Esophagus squamous epithelium (tissue), 5 donors: Measurements from ENCODE around the gene LOXL1. TPM values are rescaled to one million over a fixed set of nuclear protein-coding genes. Genes with fewer than 3 reads are reported as not detected.

Source experiments
- DNase-seq: peaks from one replicate; lab custom pipeline; 2025; lab: John Stamatoyannopoulos, UW
- H3K27ac ChIP-seq, 4 donors: fragments of 200-600 bp; sonication (generic); one replicate each; pipeline ENCODE4 v1.5.1; 2016 to 2019; ENCODE audit warnings: mild to moderate bottlenecking in 1 of 4
- H3K27me3 ChIP-seq, 4 donors: fragments of 200-600 bp; sonication (generic); 1 replicate in 3 of 4; 2 replicates in 1 of 4; pipeline versions ENCODE4 v1.5.1 to v1.6.0; 2017 to 2021; ENCODE audit warnings: antibody characterized with exemption in 1 of 4
- H3K36me3 ChIP-seq, 3 donors: fragments of 200-600 bp; sonication (generic); one replicate each; pipeline ENCODE4 v1.5.1; 2016 to 2019
- H3K4me1 ChIP-seq, 3 donors: fragments of 200-600 bp; sonication (generic); one replicate each; pipeline ENCODE4 v1.5.1; 2017 to 2019
- H3K4me3 ChIP-seq, 4 donors: fragments of 200-600 bp; sonication (generic); 1 replicate in 3 of 4; 2 replicates in 1 of 4; pipeline ENCODE4 v1.5.1; 2016 to 2019; ENCODE audit warnings: mild to moderate bottlenecking in 2 of 4, moderate library complexity in 1 of 4
- H3K9me3 ChIP-seq, 3 donors: fragments of 200-600 bp; sonication (generic); one replicate each; pipeline ENCODE4 v1.5.1; 2016 to 2019
- CTCF ChIP-seq, 6 experiments: fragments of 450-650 bp in 4 of 6; fragments of 200-600 bp in 2 of 6; sonication (generic) in 2 of 6; IDR thresholded peaks; one replicate each; pipeline ENCODE4 v1.5.1; 2016 to 2019; ENCODE audit warnings: antibody characterized with exemption in 6 of 6, mild to moderate bottlenecking in 4 of 6, moderate library complexity in 4 of 6
- POLR2A ChIP-seq, 4 donors: fragments of 450-650 bp; IDR thresholded peaks; one replicate each; pipeline ENCODE4 v1.6.1; 2017; ENCODE audit warnings: antibody characterized with exemption in 4 of 4, mild to moderate bottlenecking in 4 of 4, moderate library complexity in 3 of 4
- WGBS, 2 donors: methylation state at CpG; one replicate each; pipeline ENCODE4 v1.1.5; 2018; 5-methylcytosine and 5-hydroxymethylcytosine counted together
- intact Hi-C: fragments of 100-400 bp; cut with DNase I; formaldehyde crosslinking; loops from one replicate; pipeline ENCODE4 v1.15.0; 2022
- total RNA-seq, 4 donors: library from RNA; depleted of rRNA; stranded (reverse); fragments of >200 nt; gene quantifications; one replicate each; pipeline ENCODE4 v1.1.0, GENCODE V29; 2016
- donor health status: DM: yes; HTN: yes; CAD: no.

LOXL1 gene
- total RNA-seq, 4 donors from 2014 or later, result 4.3 to 7.7 (median 6.3) TPM

GRCh38 chr15:73884159-73884558, 42.1 kb upstream of the LOXL1 start:
- DNase-seq, result no peak
- TF ChIP-seq CTCF (IDR thresholded peaks at IDR 0.05) (no peak), POLR2A (IDR thresholded peaks at IDR 0.05) (no peak)

GRCh38 chr15:73885954-73886700, 40.1 kb upstream of the LOXL1 start:
- H3K27ac ChIP-seq, result no peak overlapping the region
- no peaks in the 10 kb centered on the region for H3K36me3 ChIP-seq
- H3K4me3 ChIP-seq, result no peak overlapping the region
- intact Hi-C loops, result no loop called here
- 87 to 94% methylated on average over 6 to 7 of the region's 9 CpGs for WGBS, 2 donors
- no peak for DNase-seq
- H3K27me3 ChIP-seq, result peaks cover 0 to 53% (median 0%) of the 10 kb centered on the region in 4 donors
- no peaks in the 10 kb centered on the region for H3K4me1 ChIP-seq
- no peak for TF ChIP-seq POLR2A (IDR thresholded peaks at IDR 0.05)
- no peak for TF ChIP-seq CTCF (IDR thresholded peaks at IDR 0.05)
- H3K9me3 ChIP-seq, result no peaks in the 10 kb centered on the region

More at GRCh38 chr15:73884159-73884558, 42.1 kb upstream of the LOXL1 start:
- WGBS, 2 donors, result 40 to 59% methylated on average over 2 to 3 of the region's 3 CpGs
- no peak overlapping the region for H3K4me3 ChIP-seq
- no peaks in the 10 kb centered on the region for H3K36me3 ChIP-seq
- intact Hi-C loops, result no loop called here
- peaks cover 0 to 51% (median 0%) of the 10 kb centered on the region in 4 donors for H3K27me3 ChIP-seq
- no peaks in the 10 kb centered on the region for H3K9me3 ChIP-seq
- no peak overlapping the region for H3K27ac ChIP-seq
- no peaks in the 10 kb centered on the region for H3K4me1 ChIP-seq

GRCh38 chr15:73886717-73887345, 39.4 kb upstream of the LOXL1 start:
- no peak for TF ChIP-seq CTCF (IDR thresholded peaks at IDR 0.05)
- no peak for TF ChIP-seq POLR2A (IDR thresholded peaks at IDR 0.05)
- H3K4me3 ChIP-seq, result no peak overlapping the region
- 77 to 89% methylated on average over 5 of the region's 5 CpGs for WGBS, 2 donors

GRCh38 chr15:73887481-73887880, 38.8 kb upstream of the LOXL1 start:
- Histone ChIP-seq H3K27me3 (peaks cover 0 to 52% (median 0%) of the 10 kb centered on the region in 4 donors), H3K9me3 (no peaks in the 10 kb centered on the region), H3K4me1 (no peaks in the 10 kb centered on the region), H3K36me3 (no peaks in the 10 kb centered on the region), H3K4me3 (no peak overlapping the region), H3K27ac (no peak overlapping the region)
- DNase-seq, result no peak
- 40 to 58% methylated on average over 2 to 4 of the region's 7 CpGs for WGBS, 2 donors
- intact Hi-C loops, result no loop called here
- TF ChIP-seq POLR2A (IDR thresholded peaks at IDR 0.05), result no peak
- no peak for TF ChIP-seq CTCF (IDR thresholded peaks at IDR 0.05)

More at GRCh38 chr15:73886717-73887345, 39.4 kb upstream of the LOXL1 start:
- H3K4me1 ChIP-seq, result no peaks in the 10 kb centered on the region
- no peaks in the 10 kb centered on the region for H3K9me3 ChIP-seq
- intact Hi-C loops, result no loop called here
- H3K27ac ChIP-seq, result no peak overlapping the region
- peaks cover 0 to 56% (median 0%) of the 10 kb centered on the region in 4 donors for H3K27me3 ChIP-seq
- no peaks in the 10 kb centered on the region for H3K36me3 ChIP-seq
- no peak for DNase-seq
